GM12891 (cell line): ENCODE results near the gene PSG6.
"Not testable (repeated sequence)": the region's sequence is repeated elsewhere in the genome, so short reads cannot be mapped to it uniquely, and the experiment has no call there.

Experiments
- PAX5 ChIP-seq: IDR thresholded peaks from 2 replicates; pipeline ENCODE4 v1.6.1; 2011; ENCODE audit warnings: low read length, moderate library complexity, mild to moderate bottlenecking; ENCODE audit not compliant: insufficient read depth, severe bottlenecking
- POLR2A ChIP-seq: IDR thresholded peaks from 2 replicates; pipeline ENCODE4 v1.6.1; 2011; ENCODE audit warnings: low read depth, low read length, control low read depth
- POLR2AphosphoS5 ChIP-seq: IDR thresholded peaks from 2 replicates; pipeline ENCODE4 v1.6.1; 2011; ENCODE audit warnings: low read depth, low read length, control low read depth
- TAF1 ChIP-seq: IDR thresholded peaks from 2 replicates; pipeline ENCODE4 v1.6.1; 2011; ENCODE audit warnings: low read depth, low read length, control low read depth

DNA sequence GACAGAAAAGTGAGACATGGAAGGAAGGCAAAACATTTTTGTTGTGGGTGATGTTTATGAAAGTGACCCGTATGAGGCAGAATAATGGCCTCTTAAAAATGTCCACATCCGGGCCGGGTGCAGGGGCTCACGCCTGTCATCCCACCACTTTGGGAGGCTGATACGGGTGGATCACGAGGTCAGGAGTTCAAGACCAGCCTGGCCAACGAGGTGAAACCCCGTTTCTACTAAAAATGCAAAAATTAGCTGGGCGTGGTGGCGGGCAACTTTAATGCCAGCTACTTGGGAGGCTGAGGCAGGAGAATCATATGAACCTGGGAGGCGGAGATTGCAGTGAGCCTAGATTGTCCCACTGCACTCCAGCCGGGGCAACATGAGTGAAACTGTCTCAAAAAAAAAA is 18.0 kb downstream of the PSG6 start:
- TF ChIP-seq POLR2A, POLR2AphosphoS5, PAX5, TAF1: not testable (repeated sequence)
